ENCODE measurements around the gene OTULIN. TPM values are rescaled to one million over a fixed set of nuclear protein-coding genes. Genes with fewer than 3 reads are reported as not detected.

OTULIN gene
- total and polyA plus RNA-seq, 2 of the 8 experiments (the other 6 are each of a cell fraction or from before 2014, with no cell fraction given), result 5.2 to 34.8 TPM

- TF ChIP-seq SP2 (IDR thresholded peaks at IDR 0.05; ENCODE audit: low read length), result no peak
- TF ChIP-seq CBX5 (IDR thresholded peaks at IDR 0.05; ENCODE audit: low read depth, low read length), result no peak
- no peak for TF ChIP-seq EP300 (IDR thresholded peaks at IDR 0.05; ENCODE audit: borderline replicate concordance in 1 of 2, low read depth in 2 of 2, low read length in 2 of 2)
Measured at GRCh38 chr5:14718778-14719177, 54.3 kb downstream of the OTULIN start (continued).
